Neural progenitor cell (in vitro differentiated cells): ENCODE data around the gene UGGT2.

Source experiments
- CTCF ChIP-seq: fragments of 200-600 bp; sonication (generic); IDR thresholded peaks from 2 replicates; pipeline ENCODE4 v1.5.1; 2017; ENCODE audit warnings: antibody characterized with exemption, mild to moderate bottlenecking
- EZH2 ChIP-seq: fragments of 200-600 bp; sonication (generic); IDR thresholded peaks from 2 replicates; pipeline ENCODE4 v1.6.1; 2017; ENCODE audit warnings: antibody characterized with exemption, mild to moderate bottlenecking, moderate library complexity

DNA sequence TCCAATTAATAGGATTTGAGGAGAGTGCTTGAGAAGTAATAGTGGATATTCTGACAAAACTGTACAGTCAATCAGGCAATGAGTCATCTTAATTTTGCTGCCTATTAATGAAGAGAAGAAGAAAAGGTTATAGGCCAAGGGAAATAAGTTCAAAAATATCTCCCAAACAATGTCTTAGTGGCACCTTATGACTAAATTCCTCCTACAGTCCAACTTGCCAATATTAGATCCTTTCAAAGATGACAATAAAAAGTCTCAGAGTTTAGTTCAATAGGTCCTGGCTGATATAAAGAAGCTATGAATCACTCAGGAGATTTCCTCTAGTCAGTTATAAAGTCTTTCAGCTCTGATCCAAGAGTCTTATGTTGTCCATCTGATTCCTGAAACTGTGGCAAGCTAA, 27.9 kb downstream of the UGGT2 start:
- no peak for TF ChIP-seq CTCF
- TF ChIP-seq EZH2 = no peak
